ENCODE data around the gene SHB. TPM values are rescaled to one million over a fixed set of nuclear protein-coding genes. Genes with fewer than 3 reads are reported as not detected.

SHB gene
- total and polyA plus RNA-seq, 2 experiments from 2014 or later, result 28.2 to 46.9 TPM

DNA sequence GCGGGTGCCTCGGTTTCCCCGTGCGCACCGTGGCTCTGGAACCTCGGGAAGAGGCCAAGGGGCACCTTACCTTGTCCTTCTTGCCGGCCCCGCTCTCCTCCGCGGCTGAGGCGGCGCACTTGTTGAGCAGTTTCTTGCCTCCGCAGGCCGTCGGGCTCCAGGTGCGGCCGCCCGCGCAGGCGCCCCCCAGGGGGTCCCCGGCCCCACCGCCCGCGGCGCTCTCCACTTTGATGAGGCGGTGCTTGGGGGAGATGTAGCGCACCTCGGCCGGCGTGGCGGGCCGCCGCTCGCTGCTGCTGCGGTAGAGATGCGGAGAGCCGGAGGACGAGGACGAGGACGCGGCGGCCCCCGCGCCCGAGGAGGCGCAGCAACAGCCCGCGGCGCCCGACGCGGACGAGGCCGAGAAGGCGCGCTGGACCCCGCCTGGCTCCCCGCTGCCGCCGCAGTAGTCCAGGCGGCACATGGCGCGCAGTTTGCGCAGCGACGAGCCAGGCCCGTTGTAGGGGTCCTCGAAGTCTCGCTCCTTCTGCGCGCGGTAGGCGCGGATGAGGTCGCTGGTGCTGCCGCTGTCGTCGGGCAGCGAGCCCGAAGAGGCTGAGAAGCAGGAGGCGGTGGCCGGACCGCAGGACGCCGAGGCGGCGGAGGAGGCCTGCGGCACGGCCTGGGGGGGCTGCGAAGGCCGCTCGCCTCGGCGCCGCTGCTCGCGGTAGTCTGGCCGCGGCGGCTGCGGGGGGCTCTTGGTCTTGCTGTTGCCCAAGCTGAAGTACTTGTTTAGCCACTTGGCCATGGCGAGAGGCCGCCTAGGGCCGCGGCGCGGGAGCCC, 957 bp downstream of the SHB start:
- H3K9me3 ChIP-seq (ENCODE audit: low read depth), result no peaks in the 10 kb centered on the region
- peak in 1 of 2 donors; percentile 45 for DNase-seq (ENCODE audit: low read depth in 1 of 2, low spot score in 1 of 2)
- peak overlapping the region; percentile 97 for H3K27ac ChIP-seq
- no peaks in the 10 kb centered on the region for H3K36me3 ChIP-seq
- H3K4me1 ChIP-seq (ENCODE audit: low read depth), result peaks cover 28% of the 10 kb centered on the region
- H3K4me3 ChIP-seq, result peak overlapping the region; percentile 97
- no peaks in the 10 kb centered on the region for H3K27me3 ChIP-seq
- TF ChIP-seq, protein P1, sequence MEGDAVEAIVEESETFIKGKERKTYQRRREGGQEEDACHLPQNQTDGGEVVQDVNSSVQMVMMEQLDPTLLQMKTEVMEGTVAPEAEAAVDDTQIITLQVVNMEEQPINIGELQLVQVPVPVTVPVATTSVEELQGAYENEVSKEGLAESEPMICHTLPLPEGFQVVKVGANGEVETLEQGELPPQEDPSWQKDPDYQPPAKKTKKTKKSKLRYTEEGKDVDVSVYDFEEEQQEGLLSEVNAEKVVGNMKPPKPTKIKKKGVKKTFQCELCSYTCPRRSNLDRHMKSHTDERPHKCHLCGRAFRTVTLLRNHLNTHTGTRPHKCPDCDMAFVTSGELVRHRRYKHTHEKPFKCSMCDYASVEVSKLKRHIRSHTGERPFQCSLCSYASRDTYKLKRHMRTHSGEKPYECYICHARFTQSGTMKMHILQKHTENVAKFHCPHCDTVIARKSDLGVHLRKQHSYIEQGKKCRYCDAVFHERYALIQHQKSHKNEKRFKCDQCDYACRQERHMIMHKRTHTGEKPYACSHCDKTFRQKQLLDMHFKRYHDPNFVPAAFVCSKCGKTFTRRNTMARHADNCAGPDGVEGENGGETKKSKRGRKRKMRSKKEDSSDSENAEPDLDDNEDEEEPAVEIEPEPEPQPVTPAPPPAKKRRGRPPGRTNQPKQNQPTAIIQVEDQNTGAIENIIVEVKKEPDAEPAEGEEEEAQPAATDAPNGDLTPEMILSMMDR (IDR thresholded peaks at IDR 0.05; ENCODE audit: low read depth, low read length), result no peak

DNA sequence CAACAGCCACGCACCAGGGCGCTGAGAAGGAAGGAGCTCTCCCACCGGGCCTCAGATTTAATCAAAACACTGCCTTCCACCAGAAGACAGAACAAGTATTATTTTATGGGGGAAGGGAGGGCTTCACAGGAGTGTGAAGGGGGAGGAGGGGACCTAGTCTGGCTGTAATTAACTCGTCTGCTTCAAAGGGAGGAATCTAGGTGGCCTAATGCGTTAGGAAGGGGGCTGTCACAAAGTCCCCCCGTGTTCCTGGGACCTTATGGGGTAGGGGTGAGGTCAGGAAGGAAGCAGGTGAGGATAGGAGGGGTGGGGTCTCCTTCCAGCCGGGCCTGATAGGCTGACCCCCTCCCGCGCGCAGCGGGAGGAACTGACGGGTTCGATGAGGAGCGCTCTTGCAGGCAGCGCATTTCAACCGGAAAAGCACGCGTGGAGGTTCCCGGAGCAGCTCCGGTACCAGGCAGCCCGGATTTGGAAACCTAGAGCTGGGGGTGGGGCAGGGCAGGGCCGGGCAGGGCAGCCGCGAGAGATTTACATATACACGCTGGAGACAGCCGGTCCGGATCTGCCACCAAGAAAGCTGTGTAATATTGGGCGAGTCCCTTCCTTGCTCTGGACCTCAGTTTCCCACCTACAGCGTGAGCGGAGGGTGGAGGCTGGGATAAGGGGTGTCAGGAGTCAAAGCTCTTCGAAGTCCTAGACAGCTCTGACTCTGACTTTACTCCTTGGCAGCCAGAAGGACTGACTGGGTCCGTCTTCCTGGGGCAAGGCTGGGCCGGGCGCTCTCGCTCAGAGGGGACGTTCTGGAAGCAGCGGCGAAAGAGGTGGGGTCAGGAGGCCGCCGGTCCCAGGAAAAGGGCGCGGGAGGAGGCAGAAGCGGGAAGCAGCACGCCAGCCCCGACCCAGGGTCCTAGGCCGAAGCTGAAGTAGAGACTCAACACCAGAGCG, 1.8 kb downstream of the SHB start:
- DNase-seq (ENCODE audit: low read depth in 1 of 2, low spot score in 1 of 2), result peak; percentile 25 to 43

DNA sequence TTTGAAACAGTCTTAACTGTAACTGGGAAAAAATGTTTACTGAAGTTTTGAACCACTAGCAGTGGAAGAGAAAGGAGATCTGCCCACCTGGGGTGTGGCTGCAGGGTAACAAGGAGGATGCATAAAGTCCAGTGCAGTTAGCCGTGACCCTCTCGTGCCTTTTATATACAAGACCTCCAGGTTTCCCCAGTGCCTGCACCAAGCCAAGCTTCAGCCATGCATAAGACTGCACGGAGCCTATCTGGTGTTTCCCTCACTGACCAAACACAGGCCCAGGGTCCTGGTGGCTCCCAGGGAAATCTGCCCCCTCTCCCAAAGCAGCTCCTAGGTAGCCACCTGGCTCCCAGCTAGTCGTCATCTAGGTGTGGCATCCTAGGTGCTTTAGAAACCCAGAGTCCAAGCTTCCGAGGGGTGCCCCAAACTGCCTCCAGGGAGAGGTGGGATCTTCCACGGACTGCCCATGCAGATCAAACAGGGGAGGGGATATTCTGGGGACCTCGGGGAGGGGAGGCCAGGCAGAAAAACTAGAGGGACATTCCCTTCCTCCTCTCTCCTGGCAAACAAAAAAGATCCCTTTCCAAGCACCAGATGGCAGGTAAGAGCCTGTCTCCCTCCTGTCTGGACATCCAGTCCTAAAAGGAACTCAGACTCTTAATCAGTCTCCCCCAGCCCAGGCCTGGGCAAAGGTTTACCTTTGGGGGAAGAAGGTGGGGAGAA, 2.7 kb downstream of the SHB start:
- Histone ChIP-seq H3K27ac (no peak overlapping the region), H3K27me3 (no peaks in the 10 kb centered on the region), H3K4me1 (ENCODE audit: low read depth) (peaks cover 44% of the 10 kb centered on the region), H3K9me3 (ENCODE audit: low read depth) (no peaks in the 10 kb centered on the region), H3K4me3 (peak overlapping the region; percentile 97), H3K36me3 (no peaks in the 10 kb centered on the region)
- DNase-seq (ENCODE audit: low read depth in 1 of 2, low spot score in 1 of 2), result no peak
- TF ChIP-seq, protein P1 (IDR thresholded peaks at IDR 0.05; ENCODE audit: low read depth, low read length), result peak; percentile 15

More for the DNA sequence above, 1.8 kb downstream of the SHB start:
- H3K27me3 ChIP-seq, result no peaks in the 10 kb centered on the region
- no peaks in the 10 kb centered on the region for H3K36me3 ChIP-seq
- H3K27ac ChIP-seq, result no peak overlapping the region
- H3K9me3 ChIP-seq (ENCODE audit: low read depth), result no peaks in the 10 kb centered on the region
- TF ChIP-seq, protein P1 (IDR thresholded peaks at IDR 0.05; ENCODE audit: low read depth, low read length), result no peak
- peaks cover 35% of the 10 kb centered on the region for H3K4me1 ChIP-seq (ENCODE audit: low read depth)
- peak overlapping the region; percentile 97 for H3K4me3 ChIP-seq

DNA sequence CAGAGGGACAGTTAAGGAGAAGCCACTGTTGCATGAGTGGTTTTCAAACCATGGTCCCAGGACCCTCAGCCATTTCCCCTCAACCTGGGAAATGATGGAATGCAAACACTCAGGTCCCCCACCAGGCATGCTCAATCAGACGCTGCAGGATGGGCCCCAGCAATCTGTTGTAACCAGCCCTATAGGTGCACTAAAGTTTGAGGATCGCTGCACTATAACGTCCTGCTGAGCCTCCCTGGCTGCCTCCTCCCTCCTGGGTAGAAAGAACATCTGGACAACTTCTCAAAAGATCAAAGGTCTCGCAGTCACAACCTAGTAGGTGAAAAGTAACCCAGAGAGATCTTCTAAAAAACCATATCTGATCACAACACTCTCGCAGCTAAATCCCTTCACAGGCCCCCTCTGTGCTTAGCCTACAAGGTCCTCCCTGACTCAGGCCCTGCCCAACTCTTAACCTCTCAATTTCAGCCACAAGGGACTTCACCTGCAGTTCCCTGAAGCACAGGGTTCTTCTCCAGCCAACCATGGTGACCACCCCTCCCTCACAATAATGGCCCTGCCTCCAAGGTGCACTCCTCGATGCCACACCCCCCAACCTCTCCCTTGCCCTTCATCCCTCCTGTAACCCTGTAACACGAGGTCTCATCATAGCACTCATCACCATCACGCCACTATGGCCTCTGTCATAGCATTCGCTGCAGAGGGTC, 3.5 kb downstream of the SHB start:
- no peak overlapping the region for H3K27ac ChIP-seq
- H3K36me3 ChIP-seq, result no peaks in the 10 kb centered on the region
- DNase-seq (ENCODE audit: low read depth in 1 of 2, low spot score in 1 of 2), result no peak
- TF ChIP-seq, protein P1 (IDR thresholded peaks at IDR 0.05; ENCODE audit: low read depth, low read length), result no peak
- H3K4me3 ChIP-seq, result peak overlapping the region; percentile 97
- H3K9me3 ChIP-seq (ENCODE audit: low read depth), result no peaks in the 10 kb centered on the region
- H3K27me3 ChIP-seq, result no peaks in the 10 kb centered on the region
- H3K4me1 ChIP-seq (ENCODE audit: low read depth), result peaks cover 45% of the 10 kb centered on the region

Data from cardiac muscle cell (in vitro differentiated cells and primary cell).